HCEC 1CT (cell line): ENCODE data around the gene FAM186B.

Source experiments
- DNase-seq: peaks from one replicate; pipeline ENCODE4 v3.0.0-alpha.2; 2017

Gene FAM186B

DNA sequence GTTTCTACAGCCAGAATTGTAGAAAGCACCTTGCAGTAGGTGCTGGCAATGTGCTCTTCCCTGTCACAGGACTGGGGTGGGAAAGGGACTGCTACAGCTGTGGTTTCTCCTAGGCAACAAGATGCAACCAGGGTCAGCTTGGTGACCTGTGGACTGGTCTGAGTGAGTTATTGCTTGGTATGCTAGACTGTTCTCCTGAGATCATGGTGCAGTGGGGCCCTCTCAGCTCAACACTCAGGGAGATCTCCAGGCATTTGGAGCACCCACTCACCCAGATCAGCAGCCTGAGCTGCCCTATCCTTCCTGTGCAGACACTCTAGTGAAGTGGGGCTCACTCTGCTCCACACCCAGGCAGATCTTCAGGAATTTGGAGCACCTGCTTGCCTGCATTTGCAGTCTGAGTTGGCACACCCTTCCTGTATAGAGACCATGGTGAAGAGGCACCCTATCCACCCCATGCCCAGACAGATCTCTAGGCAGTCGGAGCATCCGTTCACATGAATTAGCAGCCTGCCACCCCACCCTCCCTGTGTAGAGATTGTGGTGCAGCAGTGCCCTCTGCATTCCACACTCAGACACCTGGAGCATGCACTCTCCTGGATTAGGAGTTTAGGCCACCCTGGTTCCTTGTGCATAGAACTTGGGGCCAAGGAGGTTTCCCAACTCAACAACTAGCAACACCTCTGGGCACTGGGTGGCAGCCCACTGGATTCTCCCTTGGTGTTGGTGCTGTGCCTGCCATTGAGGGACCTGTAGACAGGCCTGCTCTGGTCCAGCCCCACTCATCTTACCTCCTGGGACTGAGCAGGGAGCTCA, 3.8 kb upstream of the FAM186B start:
- no peak for DNase-seq

DNA sequence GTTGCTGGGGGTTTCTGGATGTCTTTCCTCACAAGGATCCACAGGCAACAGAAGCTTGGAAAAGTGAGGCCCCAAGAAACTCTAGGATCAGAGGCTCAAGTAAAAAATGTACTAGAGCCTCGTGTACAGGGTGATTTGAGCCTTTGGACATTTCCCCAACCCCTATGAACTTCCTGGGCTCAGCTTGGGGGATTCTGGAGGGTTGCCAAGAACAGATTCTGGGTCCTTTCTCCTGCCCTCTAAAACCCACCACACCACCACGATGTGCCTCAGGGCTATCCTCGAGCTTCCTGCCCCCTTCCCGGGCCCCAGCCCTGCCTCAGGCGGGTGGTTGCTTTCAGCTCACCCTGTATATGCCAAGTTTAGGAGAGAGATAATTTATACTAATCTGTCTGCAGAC, 583 bp downstream of the FAM186B start:
- no peak for DNase-seq

DNA sequence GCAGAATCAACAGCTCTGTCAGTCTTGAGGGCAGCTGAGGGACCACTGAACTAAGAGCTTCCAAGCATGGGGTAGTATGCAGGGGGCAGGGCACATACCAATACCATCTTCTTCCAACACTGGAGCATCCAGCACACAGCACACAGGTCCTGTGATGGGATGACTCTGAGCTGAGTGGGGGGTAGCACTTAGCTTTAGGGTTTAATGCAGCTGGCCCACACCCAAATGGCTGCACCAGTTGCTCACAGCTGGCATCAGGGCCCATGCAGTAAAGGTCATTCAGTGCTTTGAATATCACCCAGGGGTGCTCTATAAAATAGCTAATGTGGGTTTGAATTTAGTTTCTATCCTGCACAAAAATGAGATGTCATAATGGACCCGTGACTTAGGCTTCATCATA, 1.7 kb downstream of the FAM186B start:
- DNase-seq, result no peak

DNA sequence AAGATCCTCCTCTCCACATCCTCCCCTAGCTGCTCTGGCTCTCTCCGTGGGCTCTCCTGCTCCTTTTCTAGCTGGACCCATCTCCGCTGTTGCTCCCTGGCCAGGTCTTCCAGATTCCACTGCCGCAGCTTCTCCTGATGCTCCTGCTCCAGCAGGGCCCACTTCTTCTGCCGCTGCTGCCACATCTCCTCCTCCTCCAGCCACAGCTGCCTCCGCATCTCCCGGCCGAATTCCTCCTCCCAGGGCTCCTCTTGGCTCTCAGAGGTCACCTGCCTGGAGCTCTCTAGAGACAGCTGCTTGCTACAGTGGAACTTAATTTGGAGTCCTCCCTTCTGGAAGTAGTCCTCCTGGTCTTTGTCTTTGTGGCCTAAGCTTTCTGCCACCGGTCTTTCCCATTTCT, 5.5 kb downstream of the FAM186B start:
- DNase-seq, result no peak

DNA sequence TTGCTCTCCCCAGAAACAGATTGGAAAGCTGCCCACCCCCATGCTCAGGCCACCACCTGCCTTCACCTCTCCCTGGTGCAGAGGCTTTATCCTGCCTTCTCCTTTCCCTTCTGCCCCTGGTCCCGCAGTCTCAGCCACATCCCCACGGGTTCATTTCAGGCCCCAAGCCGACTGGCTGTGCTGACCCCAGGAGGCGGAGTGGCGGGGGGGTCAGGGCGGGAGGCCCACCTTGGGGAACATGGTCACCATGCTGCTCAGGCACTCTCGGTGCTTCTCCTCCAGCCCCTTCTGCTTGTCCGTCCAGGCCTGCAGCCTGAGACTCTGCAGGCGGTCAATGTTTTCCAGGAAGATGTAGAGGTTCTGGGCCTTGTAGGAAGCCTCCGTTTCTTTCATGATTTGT, 6.9 kb downstream of the FAM186B start:
- DNase-seq, result no peak

DNA sequence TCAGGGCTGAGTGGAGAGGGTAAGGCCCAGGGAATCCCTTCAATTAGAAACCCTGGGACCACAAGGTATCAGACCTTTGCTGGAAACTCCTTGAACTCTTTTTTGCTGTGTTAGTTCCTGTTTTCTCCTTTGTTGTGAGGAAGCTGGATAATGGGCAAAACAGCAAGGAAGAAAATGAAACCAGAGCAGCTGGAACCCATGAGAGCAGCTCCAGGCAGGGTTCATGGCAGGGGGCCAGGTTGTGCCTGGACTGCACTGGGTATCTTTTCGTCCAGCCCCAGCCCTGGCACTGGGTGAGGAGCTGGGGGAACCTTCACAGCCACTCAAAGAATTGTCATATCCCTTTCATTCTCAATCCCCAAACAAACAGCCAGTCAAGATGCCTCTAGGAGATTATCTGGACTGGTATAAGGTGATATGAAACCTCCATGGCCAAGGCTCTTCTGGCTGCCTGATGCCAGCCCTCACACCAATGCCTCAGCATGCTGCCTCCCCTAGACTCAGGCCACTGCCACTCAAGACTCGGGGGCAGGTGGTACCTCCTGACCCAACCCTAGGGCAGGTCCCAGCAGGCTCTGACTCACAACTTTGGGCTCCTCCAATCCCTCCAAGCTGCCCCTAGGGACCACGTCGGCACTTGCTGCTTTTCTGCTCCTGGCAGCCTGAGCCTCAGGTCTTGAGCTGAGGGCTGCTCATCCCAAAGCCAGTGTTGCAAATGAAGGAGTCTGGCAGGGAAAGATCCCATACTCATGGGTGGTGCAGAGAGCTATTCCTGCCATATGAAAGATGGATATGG, 16.5 kb downstream of the FAM186B start:
- no peak for DNase-seq

DNA sequence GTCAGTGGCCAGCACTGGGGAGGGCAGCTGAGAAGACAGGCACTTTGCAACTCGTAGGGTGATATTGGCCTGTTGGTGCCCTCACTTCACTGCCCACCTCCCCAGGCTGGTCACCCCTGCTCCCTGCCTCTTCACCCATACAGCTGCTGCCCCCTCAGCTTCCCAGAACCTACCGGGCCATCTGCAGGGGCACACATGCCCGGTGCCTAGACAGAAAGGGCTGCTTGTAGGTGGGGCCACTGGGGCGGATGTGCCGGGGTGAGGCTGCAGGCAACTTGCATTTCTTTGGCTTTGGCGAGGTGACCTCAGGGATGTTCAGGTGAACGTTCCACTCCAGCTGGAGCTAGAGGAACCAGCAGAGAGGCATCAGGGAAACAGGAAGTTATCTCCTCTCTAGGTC, 17.2 kb downstream of the FAM186B start:
- DNase-seq, result no peak

DNA sequence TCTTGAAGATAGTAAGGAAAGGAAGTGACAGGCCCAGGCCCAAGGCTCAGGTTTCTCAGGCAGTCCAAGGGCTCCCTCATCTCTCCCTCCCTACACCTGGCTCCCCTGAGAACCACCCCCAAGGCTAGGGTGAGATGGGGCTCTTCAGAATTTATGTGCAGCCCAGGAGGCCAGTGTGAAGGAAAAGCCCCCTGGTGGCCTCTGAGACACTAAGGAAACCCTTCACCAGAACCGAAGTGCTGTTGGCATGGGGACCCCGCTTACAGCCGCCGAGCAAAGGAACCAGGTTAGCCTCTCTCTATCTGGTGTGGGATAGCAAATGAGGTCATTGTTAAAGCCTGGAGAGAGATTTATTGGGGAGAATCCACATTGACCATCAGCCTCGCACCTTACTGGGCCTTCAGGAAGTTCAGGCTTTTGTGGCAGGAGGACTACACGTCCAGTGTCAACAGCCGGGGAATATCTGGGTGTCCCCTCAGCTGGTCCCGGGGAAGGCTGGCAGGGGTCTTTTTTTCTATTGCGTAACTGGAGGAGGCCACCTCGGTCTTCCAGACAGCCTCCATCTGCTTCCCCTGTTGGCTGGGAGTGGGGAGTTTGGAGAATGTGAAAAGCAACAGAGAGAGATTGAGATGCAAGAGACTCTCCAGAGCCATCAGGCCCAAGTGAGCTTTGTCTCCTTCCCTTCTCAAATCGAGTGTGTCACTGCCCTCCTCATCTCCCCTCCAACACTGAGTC, 18.1 kb downstream of the FAM186B start:
- no peak for DNase-seq

DNA sequence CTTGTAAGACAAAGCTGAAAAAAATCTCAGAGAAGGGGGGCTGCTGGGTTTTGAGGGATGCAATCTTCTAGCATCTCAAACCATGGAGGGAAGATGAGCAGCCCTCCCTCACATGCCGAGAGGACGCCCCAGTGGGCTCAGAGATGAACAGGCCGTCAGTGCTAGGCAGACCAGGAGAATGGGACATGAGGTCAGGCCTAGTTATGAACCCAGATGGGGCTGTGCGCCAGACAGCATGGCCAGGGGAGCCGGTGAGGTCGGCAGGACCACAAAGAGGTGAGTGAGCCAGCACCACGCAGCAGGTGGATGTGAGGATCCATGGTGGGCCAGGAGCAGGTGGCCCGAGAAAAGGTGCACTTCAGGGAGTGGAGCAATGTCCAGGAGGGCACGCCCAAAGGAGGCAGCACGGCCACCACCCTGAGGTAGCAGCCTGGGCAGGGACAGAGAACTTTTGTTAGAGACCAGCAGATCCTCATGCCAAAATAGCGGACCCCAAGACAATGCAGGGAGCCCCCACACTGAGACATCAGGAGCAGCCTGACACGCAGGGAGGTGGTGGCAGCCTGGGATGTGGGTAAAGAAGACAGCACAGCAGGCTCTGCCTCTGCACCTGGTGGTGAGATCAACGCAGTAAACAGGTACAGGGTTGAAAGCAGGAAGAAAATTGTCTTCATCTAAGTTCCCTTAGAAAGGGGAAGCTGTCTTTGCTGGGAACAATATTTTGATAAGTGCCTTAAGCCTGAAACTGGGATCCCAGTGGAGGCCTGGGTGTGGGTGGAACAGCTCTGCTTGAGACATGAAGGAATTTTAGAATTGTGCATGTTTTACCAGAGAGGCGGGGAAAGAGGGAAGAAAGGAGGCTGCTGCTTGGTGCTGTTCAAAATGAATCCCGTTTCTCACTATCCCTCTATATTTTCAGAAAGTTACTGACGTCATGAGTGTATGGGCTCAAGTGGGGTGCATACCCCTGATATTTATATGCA, 19.7 kb downstream of the FAM186B start:
- no peak for DNase-seq

DNA sequence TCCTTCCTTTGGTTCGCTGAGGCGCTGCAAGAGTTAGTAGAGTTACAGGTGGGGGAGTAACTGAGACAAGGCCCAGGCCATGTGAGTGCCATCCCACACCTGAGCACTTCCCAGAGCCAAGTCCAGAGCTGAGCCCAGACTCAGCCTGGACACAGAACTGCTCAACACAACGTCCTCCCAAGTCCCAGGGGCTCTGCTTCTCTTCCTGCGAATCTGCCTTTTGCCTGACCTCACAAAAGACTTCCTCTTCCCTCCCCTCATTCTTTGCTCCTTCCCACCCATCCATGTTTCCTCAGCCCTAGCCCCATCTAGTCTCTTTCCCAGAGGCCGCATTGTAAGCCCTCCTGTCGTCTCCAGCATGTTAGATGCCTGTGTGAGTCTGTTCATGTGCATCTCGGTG, 20.8 kb downstream of the FAM186B start:
- no peak for DNase-seq

DNA sequence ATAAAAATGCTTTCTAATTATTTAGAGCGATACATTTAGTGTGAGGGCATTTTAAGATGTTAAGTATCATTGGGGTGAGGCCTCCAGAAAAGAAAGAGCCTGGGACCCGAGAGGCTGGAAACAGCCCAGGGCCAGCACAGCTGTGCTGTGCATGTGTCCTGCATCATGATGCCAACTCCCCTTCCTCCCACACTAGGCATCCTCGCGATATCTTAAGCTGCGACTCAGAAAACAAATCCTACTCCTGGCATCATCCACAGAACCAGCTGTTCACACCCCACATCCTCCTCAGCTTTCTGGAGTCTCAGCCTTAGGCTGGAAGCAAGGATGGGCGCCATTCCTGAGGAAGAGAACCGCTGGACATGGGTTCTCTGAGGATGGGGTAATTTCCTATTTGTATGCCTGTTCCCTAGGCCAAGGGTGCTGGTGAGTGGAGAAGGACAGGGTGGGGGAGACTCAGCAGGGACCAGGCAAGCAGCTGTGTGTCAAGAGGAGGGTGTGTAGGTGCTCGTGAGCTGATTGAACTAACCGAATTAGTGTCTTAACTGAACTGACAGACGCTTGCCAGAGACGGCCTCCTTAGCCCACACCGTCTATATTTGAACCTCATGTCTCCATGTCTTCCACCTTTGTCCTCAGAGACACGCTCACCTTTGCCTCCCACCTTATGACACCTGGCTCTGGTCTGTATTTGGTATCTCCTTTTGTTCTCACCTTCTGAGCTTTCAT, 21.9 kb downstream of the FAM186B start:
- DNase-seq, result no peak

DNA sequence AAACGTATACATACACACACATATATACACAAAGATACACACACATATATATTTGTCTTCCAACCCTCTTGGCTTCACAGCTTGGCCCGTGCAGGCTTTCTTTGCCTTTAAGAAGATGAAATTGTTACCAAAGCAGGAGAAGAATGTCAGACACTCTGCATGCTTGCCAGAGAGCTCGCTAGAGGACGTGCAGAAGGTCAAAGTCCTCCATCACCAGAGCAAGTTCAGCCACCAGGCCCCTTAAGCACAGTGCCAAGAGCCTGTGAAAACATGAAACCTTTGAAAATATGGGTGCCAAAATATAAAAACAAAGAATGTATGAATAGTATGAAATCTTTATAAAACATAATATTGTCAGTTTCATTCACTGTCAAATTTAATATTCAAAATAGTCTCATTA, 22.6 kb downstream of the FAM186B start:
- no peak for DNase-seq

DNA sequence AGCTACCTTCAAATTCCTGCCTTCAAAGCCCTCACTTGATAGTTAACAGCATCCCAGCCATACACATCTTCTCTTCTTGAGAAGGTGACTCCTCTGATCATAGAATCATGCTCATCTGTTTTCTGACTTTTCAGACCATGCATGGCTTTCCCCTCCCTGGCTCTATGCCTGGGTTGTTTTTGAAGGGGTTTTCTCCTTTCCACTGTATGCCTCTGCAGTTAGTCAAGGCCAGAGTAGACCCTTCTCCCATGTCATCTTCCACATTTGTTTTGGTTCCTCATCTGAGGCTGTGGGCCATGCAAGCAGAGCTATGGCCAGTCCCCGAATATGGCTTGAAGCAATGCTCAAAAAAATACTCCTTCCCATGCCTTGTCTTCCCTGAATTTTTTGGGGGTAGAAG, 23.2 kb downstream of the FAM186B start:
- DNase-seq, result no peak

DNA sequence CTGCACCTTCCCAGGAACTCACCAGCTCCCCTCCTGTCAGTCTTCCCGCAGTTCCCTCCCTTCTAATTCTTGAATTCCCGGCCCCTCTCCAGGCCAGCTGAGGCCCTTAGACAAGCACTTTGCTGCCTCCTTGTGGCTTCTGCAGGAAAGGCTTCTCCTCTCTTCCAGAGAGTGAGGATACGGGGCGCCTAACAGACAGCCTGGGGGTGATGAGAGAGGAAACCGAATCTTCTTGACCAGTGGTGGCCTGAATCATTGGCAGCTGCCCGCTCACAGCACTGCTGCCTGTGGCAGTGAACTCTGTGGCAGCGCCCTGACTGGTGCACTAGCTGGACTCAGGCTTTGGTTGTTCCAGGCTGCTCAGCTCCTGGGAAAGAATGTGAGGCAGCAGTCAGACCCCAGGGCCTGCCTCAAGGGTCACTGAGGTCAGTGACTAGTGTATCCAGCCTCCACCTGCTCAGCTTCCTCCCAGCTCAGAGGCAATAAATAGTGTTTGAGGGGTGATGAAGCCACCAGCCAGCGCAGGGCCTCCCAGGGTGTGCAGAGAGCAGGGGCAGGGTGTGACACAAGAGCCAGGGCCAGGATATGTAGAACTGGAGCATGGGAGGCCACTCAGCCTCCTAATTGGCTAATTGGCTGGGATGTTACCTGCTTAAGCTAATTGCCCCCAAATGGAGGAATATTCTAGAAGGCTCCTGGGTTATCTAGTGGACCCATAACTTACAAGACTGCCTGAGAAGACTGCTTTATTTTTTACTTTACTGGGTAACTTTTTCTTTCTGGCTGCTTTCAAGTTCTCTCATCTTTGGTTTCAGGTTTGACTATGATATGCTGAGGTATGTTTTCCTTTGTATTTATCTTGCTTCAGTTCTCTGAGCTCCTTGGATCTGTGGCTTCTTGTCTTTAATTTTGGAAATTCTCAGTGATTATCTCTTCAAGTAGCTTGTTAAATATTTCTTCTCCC, 24.6 kb downstream of the FAM186B start:
- DNase-seq, result peak; percentile 70

DNA sequence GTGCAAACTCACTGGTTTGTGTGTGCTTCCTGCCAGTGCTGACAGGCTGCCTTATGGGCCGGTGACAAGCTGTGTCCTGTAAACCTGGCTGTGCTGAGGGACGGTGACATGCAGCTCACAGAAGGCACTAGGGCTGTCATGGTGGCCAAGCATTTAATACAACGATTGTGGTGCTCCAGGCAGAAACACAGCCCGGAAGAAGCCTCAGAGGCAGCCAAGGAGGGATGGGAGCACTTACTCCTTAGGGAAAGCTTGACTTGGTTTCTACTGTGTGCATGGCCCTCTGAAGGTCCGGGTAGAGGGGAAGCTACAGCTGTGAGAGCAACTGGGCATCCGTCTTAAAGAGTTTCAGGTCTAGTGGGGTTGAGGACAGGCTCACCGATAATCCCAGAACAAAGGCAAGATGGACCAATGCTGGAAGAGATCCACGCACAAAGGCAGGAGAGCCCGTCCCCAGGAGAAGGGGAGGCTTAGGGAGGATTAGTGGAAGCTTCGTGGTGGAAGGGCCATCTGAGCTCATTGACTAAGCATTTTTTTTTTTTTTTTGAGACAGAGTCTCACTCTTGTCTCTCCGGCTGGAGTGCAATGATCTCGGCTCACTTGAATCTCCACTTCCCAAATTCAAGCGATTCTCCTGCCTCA, 26.8 kb downstream of the FAM186B start:
- no peak for DNase-seq

DNA sequence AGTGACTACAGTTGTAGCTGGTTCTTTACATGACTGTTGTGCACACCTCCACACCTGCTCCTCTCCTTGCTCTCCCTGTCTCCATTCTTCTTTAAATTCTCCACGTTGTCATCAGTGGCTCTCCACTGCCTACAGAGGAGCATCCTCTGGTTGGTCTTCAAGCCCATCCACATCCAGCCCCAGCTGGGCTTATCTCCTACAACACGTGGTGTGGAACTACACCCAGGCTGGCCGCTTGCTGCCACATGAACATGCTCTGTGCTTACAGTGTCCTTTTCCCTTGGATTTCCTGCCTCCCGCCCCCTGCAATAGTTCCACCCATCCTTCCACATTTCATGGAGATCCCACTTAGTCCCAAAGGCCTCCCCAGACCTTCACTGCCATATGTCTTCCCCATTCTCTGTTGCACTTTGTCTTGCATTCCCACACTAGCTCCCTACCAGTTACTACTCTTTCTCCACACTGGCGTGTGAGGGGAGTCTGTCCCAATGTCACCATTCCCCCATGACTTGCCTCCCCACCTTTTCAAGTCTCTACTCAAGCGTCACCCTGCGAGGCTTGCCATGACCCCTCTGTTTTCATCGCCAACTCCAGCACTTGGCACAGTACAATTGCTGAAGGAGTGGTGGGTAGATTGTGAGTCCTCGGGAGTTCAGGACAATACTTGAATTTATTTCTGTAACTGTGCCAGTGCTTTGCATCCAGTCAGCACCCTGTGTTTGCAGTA, 27.7 kb downstream of the FAM186B start:
- DNase-seq, result no peak

DNA sequence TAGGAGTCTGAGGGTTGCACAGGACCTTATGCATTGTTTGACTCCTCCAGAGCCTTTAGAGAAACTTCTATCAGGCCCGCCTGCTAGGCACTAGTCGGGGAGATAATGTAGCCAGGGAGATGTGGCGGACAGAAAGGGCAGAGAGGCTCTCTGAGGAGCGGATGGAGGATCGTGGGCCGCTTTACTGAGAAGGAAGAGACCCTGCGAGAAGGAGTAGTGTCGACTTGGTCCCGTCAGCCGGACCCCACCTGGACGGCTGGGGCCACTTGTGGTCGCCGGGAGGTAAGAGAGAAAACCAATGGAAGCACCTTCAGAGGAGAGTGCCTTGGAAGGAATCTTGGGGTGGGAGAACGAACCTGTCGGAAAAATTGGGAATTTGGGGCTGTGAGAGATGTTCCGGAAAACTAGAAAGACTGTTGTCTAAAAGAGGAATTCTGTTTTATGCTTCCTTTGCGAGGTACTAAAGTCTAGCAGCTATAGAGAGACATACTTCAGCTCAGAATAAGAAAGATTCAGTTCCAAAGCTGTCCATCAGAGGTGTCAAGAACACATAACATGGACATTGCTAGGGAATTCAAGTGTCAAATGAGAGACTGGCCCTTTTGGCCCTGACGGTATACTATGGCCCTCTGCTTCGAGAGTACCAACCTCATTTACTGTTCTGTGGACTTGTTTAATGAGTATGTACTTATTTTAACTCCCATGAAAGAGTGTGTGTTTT, 36.8 kb downstream of the FAM186B start:
- DNase-seq, result peak; percentile 2

DNA sequence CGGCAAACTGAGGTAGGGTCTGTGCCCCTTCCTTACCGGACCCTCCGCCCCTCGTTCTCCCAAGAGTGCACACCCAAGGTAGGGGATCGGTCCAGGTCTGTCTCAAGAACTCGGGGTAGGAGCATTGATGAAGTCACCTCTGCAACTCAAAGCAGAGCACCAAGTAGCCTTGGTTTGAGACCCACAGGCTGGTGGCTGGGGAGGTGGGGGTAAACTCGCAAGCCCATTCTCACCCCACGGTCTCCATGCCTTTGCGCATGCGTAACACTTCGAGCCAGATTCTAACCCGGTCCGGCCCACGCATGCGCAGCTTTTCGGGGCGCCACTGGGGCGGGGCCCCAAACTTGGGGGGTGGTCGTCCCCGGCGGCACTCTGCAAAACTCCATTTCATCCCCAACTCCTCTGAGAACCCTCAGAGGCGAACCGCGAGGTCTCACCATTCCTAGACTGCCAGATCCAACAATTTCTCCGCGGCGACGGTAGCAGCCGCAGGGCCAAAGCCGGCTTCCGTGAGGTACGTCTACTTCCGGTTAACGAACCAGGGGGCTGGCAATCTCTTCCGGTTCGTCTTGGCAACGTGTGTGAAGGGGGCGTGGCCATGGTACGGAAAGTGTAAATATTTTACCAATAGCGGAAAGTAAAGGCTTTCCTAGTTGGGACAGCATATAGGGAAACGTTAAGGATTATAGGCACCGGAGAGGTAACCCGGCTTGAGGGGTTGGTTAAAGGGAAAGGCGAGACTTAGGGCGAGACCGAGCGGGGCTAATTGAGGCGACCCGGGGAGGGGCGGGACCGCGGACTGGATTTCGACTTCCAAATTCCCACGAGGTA, 37.6 kb downstream of the FAM186B start, which contains the start of gene MCRS1:
Gene MCRS1 (minus strand): TSS at position 532 of the 831 bp plus-strand sequence. CDS start 1,411 bp downstream, outside the sequence.
- peak; percentile 90 for DNase-seq
